ENCODE results near the gene LRFN2. TPM values are rescaled to one million over a fixed set of nuclear protein-coding genes. Genes with fewer than 3 reads are reported as not detected.

The LRFN2 gene
- polyA plus RNA-seq, 3 donors: not detected

DNA sequence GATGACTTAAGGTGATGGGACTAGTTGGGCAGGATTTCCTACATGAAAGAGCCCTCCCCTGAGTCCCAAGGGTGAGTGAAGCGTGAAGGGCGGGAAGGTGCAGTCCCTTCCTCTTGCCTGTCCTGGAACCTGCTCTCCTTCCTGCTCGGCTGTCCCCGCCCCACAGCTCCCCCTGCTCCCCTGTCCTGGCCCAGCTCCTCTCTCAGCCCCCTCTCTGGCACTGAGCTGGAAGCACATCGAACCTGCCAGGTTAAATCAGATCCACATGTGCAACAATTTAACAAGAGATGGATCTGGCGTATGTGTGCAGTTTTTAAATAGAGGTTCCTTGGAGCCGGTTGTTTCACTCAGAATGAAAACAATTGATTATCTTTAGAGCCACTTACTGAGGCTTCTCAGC is 95.0 kb downstream of the LRFN2 start:
- no peak overlapping the region for H3K9ac ChIP-seq (ENCODE audit: insufficient read depth, low read length, poor library complexity, severe bottlenecking)
- H3K36me3 ChIP-seq (replicated peaks in 1 of 2; ENCODE audit: control insufficient read depth in 1 of 2, insufficient read depth in 2 of 2, low read length in 2 of 2): no peaks in the 10 kb centered on the region
- Mint-ChIP-seq H3K27ac (no peak overlapping the region), H3K4me1 (no peaks in the 10 kb centered on the region), H3K27me3 (ENCODE audit: low read depth in 3 of 3) (peaks cover 6 to 10% (median 10%) of the 10 kb centered on the region in 3 donors), H3K9me3 (peaks cover 0 to 2% (median 0%) of the 10 kb centered on the region in 7 donors), H3K36me3 (no peaks in the 10 kb centered on the region), H3K4me3 (no peak overlapping the region)
- H3K4me1 ChIP-seq (ENCODE audit: control insufficient read depth in 1 of 2, insufficient read depth in 2 of 2, low read length in 2 of 2): no peaks in the 10 kb centered on the region
- DNase-seq: no peak
- H3K27me3 ChIP-seq (ENCODE audit: control insufficient read depth in 2 of 2, insufficient read depth in 2 of 2, low read length in 2 of 2): no peaks in the 10 kb centered on the region
- H3K4me2 ChIP-seq (replicated peaks; ENCODE audit: extremely low read depth, low read length, poor library complexity, severe bottlenecking): no peak overlapping the region
- no peaks in the 10 kb centered on the region for H3K79me2 ChIP-seq (ENCODE audit: insufficient read depth, low read length)
- H2AFZ ChIP-seq (ENCODE audit: insufficient read depth, low read depth, low read length, poor library complexity, severe bottlenecking): no peak overlapping the region
- no peaks in the 10 kb centered on the region for H4K20me1 ChIP-seq (ENCODE audit: insufficient read depth, low read length)
- WGBS (ENCODE audit: insufficient coverage): 93% methylated on average over 3 of the region's 7 CpGs
- TF ChIP-seq, protein P1, sequence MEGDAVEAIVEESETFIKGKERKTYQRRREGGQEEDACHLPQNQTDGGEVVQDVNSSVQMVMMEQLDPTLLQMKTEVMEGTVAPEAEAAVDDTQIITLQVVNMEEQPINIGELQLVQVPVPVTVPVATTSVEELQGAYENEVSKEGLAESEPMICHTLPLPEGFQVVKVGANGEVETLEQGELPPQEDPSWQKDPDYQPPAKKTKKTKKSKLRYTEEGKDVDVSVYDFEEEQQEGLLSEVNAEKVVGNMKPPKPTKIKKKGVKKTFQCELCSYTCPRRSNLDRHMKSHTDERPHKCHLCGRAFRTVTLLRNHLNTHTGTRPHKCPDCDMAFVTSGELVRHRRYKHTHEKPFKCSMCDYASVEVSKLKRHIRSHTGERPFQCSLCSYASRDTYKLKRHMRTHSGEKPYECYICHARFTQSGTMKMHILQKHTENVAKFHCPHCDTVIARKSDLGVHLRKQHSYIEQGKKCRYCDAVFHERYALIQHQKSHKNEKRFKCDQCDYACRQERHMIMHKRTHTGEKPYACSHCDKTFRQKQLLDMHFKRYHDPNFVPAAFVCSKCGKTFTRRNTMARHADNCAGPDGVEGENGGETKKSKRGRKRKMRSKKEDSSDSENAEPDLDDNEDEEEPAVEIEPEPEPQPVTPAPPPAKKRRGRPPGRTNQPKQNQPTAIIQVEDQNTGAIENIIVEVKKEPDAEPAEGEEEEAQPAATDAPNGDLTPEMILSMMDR (IDR thresholded peaks at IDR 0.05): no peak
- intact Hi-C loops (cut with micrococcal nuclease): no loop called here
- H3K4me3 ChIP-seq (replicated peaks in 1 of 3; ENCODE audit: low read depth in 2 of 3, low read length in 3 of 3): no peak overlapping the region
- no peaks in the 10 kb centered on the region for H3K9me3 ChIP-seq (replicated peaks in 1 of 2; ENCODE audit: control insufficient read depth in 1 of 2, insufficient read depth in 1 of 2, low read length in 2 of 2)
- H3K27ac ChIP-seq (ENCODE audit: low read depth in 1 of 2, low read length in 2 of 2): no peak overlapping the region

DNA sequence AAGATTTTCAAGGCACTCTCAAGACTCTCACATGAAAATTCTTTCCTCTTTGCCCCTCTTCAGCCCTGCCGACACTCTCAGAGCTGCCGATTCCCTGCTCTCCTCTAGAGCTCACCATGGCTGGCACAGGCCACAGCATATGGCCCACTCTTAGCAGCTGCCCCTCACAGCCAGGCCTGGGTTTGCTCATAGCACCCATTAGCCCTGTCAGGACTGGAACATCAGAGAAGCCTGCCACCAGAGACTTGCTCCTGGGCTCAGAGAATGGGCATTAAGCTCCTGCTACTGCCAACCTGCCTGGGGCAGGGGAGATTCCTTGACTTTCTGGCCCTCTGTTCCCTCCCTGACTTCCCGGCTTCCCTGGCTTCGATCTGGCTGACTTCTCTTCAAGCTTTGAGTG is 96.7 kb downstream of the LRFN2 start:
- Mint-ChIP-seq H3K27ac (no peak overlapping the region), H3K4me1 (no peaks in the 10 kb centered on the region)

More for the DNA sequence above, 96.7 kb downstream of the LRFN2 start:
- no peak overlapping the region for H3K27ac ChIP-seq (ENCODE audit: low read depth in 1 of 2, low read length in 2 of 2)
- no peak overlapping the region for H3K4me3 ChIP-seq (replicated peaks in 1 of 3; ENCODE audit: low read depth in 2 of 3, low read length in 3 of 3)
- Mint-ChIP-seq H3K4me3 (no peak overlapping the region), H3K27me3 (ENCODE audit: low read depth in 3 of 3) (peaks cover 9 to 13% (median 12%) of the 10 kb centered on the region in 3 donors), H3K9me3 (peaks cover 0 to 2% (median 0%) of the 10 kb centered on the region in 7 donors), H3K36me3 (no peaks in the 10 kb centered on the region)
- TF ChIP-seq, protein P1 (IDR thresholded peaks at IDR 0.05): no peak
- no peaks in the 10 kb centered on the region for H3K79me2 ChIP-seq (ENCODE audit: insufficient read depth, low read length)
- H3K9me3 ChIP-seq (replicated peaks in 1 of 2; ENCODE audit: control insufficient read depth in 1 of 2, insufficient read depth in 1 of 2, low read length in 2 of 2): no peaks in the 10 kb centered on the region
- DNase-seq: no peak
- peaks cover 0 to under 1% of the 10 kb centered on the region in 2 donors for H3K27me3 ChIP-seq (ENCODE audit: control insufficient read depth in 2 of 2, insufficient read depth in 2 of 2, low read length in 2 of 2)
- no peak overlapping the region for H3K9ac ChIP-seq (ENCODE audit: insufficient read depth, low read length, poor library complexity, severe bottlenecking)
- H4K20me1 ChIP-seq (ENCODE audit: insufficient read depth, low read length): no peaks in the 10 kb centered on the region
- H3K4me1 ChIP-seq (ENCODE audit: control insufficient read depth in 1 of 2, insufficient read depth in 2 of 2, low read length in 2 of 2): no peaks in the 10 kb centered on the region
- no peaks in the 10 kb centered on the region for H3K36me3 ChIP-seq (replicated peaks in 1 of 2; ENCODE audit: control insufficient read depth in 1 of 2, insufficient read depth in 2 of 2, low read length in 2 of 2)
- intact Hi-C loops (cut with micrococcal nuclease): no loop called here
- 95% methylated on average over 3 of the region's 4 CpGs for WGBS (ENCODE audit: insufficient coverage)
- H2AFZ ChIP-seq (ENCODE audit: insufficient read depth, low read depth, low read length, poor library complexity, severe bottlenecking): no peak overlapping the region
- H3K4me2 ChIP-seq (replicated peaks; ENCODE audit: extremely low read depth, low read length, poor library complexity, severe bottlenecking): no peak overlapping the region

Measured in CD14-positive monocyte (primary cell).